IMR-90 (cell line): ENCODE measurements around the gene RHOB.

Experiments
- BHLHE40 ChIP-seq: fragments of 150-350 bp; IDR thresholded peaks from 2 replicates; pipeline ENCODE4 v1.6.1; 2016; ENCODE audit warnings: mild to moderate bottlenecking, low read depth, low read length
- CEBPB ChIP-seq: IDR thresholded peaks from 2 replicates; pipeline ENCODE4 v1.6.1; 2012; ENCODE audit warnings: low read depth, low read length, improper control_type of control experiment
- MAFK ChIP-seq: IDR thresholded peaks from 2 replicates; pipeline ENCODE4 v1.6.1; 2012; ENCODE audit warnings: low read depth, low read length, improper control_type of control experiment
- MXI1 ChIP-seq: IDR thresholded peaks from 2 replicates; pipeline ENCODE4 v1.6.1; 2012; ENCODE audit warnings: low read depth, mild to moderate bottlenecking, low read length, moderate library complexity, borderline replicate concordance
- POLR2A ChIP-seq: IDR thresholded peaks from 2 replicates; pipeline ENCODE4 v1.6.1; 2012; ENCODE audit warnings: mild to moderate bottlenecking, low read depth, low read length
- RCOR1 ChIP-seq: IDR thresholded peaks from 2 replicates; pipeline ENCODE4 v1.6.1; 2012; ENCODE audit warnings: mild to moderate bottlenecking, low read length, improper control_type of control experiment; ENCODE audit not compliant: insufficient replicate concordance
- TF ChIP-seq, protein P1 (sequence below): conservative IDR thresholded peaks from 2 replicates; pipeline ENCODE4 v1.5.1; 2012; ENCODE audit warnings: mild to moderate bottlenecking, low read depth, low read length, improper control_type of control experiment

DNA sequence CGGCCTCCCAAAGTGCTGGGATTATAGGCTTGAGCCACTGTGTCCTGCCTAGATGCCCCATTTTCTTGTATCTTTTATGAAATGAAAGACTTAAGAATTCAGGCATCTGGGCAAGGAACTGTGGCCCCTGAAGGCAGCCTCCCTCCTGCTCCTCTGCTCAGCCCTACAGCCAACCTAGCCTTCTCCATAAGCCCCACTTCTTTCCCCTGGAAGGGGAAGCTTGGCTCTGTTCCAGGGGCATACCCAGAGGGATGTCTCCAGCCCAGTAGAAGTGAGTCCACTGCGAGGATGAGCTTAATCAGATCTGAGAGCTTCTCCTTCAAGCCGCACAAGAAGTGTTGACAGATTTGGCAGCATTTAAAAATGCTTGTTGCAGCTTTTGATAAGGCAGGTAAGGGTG is 39.7 kb downstream of the RHOB start:
- TF ChIP-seq CEBPB, result no peak
- no peak for TF ChIP-seq MXI1
- no peak for TF ChIP-seq POLR2A
- TF ChIP-seq, protein P1, sequence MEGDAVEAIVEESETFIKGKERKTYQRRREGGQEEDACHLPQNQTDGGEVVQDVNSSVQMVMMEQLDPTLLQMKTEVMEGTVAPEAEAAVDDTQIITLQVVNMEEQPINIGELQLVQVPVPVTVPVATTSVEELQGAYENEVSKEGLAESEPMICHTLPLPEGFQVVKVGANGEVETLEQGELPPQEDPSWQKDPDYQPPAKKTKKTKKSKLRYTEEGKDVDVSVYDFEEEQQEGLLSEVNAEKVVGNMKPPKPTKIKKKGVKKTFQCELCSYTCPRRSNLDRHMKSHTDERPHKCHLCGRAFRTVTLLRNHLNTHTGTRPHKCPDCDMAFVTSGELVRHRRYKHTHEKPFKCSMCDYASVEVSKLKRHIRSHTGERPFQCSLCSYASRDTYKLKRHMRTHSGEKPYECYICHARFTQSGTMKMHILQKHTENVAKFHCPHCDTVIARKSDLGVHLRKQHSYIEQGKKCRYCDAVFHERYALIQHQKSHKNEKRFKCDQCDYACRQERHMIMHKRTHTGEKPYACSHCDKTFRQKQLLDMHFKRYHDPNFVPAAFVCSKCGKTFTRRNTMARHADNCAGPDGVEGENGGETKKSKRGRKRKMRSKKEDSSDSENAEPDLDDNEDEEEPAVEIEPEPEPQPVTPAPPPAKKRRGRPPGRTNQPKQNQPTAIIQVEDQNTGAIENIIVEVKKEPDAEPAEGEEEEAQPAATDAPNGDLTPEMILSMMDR, result no peak
- no peak for TF ChIP-seq BHLHE40
- no peak for TF ChIP-seq MAFK
- TF ChIP-seq RCOR1, result no peak
